Activated effector memory CD4-positive, alpha-beta T cell treated with anti-CD3 and anti-CD28 coated beads, Interleukin-2, amount 50 U/mL, for 16 hours (primary cell): ENCODE measurements around the gene CA5B.
"Not testable (repeated sequence)": the region's sequence is repeated elsewhere in the genome, so short reads cannot be mapped to it uniquely, and the experiment has no call there.

Source experiments
- DNase-seq: peaks from one replicate; pipeline ENCODE4 v3.0.0-alpha.2; 2020

CA5B gene

DNA sequence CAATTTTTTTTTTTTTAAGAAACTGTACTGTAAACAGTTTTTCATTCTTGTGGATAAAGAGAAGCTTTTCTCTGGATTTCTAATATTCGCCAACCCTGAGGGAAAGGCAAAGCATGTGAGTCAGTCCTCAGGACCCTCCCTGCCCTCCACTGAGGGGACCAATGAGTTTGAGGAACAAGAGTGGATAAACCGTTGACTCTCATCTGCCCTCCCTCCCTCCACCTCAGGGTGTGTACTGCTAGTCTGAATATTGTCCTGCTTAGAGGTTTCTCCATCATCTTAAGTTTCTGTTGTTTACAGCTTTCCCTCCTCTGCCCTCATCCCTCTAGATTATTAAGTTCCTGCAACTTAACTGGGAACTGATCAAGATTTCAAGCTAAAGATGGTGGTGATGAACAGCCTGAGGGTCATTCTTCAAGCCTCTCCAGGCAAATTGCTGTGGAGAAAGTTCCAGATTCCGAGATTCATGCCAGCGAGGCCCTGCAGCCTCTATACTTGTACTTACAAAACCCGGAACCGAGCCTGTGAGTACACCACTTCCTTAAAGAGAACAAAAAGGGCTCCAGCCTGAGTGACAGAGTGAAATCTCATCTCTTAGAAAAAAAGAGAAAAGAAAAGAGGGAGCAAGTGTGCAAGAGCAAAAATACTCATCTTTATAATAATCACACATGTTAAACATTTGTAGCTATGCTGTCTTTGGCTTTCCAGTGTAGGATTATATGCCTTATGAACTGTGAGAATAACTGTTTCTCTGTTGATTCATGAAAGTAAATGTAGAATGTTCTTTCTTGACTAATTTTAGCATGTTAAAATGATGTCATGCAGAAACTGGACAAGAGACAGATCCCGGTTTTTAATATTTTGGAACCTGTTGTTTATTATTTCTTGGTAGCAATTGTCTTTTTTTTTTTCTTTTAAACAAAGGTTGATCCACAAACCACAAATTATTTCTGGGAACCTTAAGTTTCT, 11.9 kb downstream of the CA5B start:
- no peak for DNase-seq

DNA sequence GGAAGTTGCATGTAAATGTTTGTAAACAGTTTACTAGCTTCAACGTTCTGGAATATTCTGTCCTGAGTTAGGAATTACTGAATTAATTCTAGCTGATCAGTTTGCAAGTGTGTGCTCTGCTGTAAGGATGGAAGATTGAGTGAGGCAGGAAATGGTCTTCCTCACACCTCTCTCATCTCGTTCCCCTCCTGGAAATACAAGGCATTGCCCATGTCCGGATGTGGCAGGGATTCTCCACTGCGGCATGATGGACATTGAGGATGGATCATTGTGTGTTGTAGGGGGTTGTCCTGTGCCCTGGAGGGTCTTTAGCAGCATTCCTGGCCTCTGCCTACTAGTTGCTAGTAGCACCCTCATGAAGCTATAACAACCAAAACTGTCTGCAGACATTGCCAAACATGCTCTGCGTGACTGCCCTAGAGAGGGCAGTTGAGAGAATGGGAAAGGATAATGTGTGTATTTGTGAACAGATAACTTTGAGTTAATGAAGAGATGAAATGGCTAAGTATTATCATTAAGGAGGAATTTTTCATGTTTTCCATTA, 12.6 kb downstream of the CA5B start:
- no peak for DNase-seq

DNA sequence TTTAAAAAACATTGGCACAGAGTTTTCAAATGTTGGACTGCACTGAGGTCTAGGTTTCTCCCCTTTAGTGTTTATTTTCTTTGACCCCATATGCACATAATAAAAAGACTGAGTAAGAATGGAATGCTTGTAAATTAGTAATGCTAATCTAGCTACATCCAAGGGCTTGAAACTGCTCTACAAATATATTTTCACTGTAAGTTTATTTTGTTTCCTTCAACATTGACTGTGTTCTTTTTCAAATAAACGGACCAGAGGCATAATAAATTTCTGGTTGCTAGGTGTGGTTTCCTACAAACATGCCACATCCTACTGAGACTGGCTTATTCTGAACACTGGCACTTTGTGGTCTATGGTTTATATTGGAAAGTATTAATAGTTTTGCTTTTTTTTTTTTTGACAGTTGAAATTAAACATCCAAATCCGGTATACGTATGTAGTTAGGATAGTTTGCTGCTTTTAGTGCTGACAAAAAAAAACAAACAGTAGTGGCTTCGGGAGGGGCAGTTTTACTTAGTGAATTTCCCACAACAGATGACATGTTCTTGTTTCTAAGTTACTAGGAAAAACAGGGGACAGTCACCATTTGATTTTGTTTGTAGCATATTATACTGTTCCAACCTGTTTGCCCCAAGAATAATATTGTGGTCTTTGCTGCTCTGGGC, 13.2 kb downstream of the CA5B start:
- DNase-seq, result no peak

DNA sequence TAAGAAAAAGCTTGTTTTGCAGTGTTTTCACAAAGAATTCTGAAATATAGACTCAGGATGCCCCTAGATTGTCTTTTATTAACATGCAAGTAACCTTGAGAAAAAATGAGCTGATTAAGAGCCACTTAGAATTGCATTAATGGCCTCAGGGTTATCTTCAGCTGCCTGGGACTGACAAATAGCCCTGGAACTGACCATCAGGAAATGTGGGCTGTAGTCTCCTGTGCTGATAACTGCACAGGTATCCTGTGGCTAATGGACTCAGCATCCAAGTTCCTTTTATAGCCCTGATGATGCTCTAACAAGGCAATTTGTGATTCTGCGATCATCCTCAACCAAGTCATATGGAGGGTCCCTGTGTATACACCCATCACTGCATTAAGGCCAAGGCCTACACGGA, 17.0 kb downstream of the CA5B start:
- no peak for DNase-seq

DNA sequence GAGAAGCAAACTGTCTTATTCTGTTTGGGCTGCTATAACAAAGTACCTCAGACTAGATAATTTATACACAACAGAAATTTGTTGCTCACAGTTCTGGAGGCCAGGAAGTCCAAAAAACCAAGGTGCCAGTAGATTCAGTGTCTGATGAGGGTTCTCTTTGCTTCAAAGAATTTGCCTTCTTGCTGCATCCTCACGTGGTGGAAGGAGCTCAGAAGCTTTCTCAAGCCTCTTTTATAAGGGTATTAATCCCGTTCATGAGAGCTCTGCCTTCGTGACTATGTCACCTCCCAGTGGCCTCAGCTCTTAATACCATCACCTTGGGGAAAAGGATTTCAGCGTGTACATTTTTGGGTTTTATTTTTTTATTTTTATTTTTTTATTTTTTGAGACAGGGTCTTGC, 20.1 kb downstream of the CA5B start:
- no peak for DNase-seq

DNA sequence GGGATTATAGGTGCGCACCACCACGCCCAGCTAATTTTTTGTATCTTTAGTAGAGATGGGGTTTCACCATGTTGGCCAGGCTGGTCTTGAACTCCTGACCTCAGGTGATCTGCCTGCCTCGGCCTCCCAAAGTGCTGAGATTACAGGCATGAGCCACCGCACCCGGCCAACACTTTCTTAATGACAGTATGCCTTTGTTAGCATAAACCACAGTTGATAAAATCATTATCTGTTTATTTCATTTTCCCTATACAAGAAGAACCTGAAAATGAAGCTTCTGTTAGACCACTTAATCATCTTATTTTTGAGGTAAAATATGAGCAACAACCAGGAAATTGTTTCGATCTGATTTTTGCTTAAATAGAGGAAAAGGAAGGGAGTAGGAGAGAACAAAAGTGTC, 21.8 kb downstream of the CA5B start:
- DNase-seq, result not testable (repeated sequence)

DNA sequence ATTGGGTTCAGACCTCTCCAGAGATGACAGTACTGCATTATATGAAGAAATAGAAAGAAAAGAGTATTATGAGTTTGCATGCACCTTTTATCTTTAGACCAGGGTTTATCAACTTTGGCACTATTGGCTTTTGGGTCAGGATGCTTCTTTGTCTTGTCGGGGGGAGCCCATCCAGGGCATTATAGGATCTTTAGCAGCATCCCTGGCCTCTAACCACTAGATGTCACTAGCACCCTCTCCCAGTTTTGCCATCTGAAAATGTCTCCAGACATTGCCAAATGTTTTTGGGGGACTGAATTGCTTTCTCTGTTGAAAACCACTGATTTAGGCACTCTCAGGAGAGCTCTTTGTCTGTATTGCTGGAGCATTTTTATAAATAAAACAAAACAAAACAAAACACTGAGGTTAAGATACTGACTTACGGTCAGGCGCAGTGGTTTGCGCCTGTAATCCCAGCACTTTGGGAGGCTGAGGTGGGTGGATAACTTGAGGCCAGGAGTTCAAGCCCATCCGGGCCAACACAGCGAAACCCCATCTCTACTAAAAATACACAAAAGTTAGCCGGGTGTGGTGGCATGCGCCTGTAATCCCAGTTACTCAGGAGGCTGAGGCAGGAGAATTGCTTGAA, 23.6 kb downstream of the CA5B start:
- peak; percentile 65 for DNase-seq

DNA sequence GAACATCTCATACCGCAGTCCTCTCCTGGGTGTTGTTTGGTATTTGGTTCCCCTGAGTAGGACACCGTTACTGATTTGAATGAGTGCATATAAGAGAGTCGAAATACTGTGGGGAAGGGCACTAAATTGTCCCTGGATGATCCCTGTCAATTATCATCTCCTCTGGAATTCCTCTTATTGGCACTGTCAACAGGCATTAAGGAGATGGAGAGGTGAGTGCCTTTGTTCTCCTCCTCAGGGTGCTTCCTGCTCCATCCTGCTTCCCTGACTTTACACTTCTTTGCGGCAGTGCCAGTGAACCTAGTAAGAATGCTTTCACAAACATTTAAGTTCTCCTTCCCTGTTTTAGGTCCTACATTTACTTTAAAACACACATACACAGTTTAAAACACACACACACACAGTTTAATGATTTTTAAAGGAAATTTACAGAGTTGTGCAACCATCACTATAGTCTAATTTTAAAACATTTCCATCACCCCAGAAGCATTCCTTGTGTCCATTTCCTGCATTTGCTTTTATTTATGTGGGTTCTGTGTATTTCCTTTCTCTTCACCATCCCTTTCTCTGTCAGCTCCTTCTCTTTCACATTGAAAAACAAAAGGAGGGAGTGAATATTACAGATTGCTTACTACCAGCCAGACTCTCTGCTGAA, 31.4 kb downstream of the CA5B start:
- DNase-seq, result no peak

DNA sequence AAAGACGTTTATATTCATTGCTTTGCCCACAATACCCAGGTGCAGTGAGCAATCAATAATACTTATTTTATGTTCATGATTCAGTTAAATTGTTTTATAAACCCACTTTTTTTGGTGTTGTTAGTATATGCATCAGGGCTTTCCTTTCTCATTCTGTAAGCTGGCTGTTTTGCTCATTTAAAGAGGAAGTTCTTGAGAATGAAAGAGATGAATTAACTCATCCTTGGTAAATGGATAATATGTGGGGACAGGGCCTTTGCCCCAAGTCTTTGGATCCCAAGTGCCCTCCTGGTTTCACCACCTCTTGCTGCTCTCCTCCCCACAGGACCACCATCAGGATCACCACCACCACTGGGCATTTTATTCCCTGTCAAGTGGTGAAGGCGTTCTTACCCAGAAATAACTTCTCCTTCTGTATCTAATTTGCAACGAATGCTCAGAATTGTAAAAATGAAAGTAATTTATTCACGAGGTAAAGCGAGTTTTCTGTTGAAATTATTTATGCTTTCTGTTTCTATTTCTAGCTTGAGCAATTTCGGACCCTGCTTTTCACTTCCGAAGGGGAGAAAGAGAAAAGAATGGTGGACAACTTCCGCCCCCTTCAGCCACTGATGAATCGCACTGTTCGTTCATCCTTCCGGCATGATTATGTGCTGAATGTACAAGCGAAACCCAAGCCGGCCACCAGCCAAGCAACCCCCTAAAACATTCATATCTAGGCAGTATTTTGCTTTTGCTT, 44.1 kb downstream of the CA5B start:
- DNase-seq, result peak; percentile 61

DNA sequence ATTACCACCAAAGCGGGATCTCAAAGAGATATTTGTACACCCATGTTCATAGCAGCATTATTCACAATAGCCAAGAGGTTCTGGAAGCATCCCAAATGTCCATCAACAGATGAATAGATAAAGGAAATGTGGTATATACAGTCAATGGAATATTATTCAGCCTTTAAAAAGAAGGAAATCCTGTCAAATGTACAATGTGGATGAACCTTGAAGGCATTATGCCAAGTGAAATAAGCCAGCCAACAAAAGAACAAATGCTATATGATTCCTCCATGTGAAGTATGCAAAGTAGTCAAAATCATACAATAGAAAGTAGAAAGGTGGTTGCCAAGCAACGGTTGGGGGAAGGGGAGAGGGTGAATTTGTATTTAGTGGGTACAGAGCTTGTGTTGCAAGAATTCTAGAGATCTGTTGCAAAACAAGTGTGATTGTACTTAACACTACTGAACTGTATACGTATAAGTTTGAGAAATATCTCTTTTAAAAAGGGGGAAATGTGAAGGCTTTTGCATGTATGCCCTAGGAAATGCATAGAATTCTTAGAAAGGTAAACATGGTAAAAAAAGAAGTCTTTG, 47.2 kb downstream of the CA5B start:
- DNase-seq, result no peak

DNA sequence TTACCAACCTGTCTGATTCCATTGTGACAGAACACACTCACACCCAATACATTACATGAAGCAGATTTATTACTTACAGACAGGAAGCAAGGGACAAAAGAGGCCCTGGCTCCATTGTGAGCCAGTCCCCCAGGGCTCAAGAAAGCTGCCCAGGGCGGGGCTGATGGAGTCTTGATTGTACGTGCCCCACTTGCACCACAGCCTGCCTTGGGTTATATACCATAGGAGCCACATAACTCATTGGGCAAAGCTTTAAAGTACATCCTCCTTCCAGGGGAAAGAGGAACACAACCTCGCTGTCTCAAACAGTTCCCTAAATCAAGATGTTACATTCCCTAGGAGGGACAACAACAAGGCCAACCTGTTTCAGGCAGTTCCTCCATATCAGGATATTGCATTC, 48.8 kb downstream of the CA5B start:
- DNase-seq, result no peak

DNA sequence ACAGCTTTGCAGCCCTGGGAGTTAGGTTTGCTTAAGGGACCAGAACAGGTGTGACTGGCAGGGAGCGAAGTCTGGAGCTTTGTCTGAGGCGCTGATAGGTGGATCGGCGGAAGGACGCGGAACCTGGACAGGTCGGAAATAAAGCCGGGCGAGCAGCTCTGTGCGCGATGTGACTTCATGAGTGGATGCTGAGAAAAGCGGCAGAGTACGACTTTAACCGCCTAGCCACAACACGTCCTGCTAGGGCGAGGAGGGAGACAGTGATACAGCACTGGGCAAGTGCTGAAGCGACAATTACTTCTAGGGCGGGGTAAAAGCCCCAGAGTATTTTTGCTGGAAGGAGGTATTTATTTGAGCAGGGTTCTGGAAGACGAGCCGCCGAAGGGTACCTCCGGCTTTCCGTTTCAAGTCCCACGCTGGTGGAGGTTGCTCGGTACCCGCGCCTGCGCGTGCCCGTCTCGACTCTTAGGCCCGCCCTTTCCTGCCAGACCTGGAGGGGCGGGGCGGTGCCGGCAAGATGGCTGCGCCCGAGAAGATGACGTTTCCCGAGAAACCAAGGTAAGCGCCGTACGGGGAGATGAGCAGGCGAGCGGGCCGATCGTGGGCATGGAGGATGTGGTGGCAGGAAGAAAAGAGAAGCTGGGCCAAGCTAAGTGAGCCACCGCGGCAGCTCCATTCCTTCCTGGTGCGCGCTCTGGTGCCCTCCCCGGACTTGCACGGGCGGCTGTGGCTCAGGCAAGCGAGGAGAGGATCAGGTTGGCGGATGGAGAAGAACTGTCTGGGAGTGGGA, 52.1 kb downstream of the CA5B start, which contains the start of gene ZRSR2:
Gene ZRSR2 (plus strand): TSS at position 506 of the 790 bp plus-strand sequence. CDS start 12 bp downstream, at position 518.
- DNase-seq, result peak; percentile 95

DNA sequence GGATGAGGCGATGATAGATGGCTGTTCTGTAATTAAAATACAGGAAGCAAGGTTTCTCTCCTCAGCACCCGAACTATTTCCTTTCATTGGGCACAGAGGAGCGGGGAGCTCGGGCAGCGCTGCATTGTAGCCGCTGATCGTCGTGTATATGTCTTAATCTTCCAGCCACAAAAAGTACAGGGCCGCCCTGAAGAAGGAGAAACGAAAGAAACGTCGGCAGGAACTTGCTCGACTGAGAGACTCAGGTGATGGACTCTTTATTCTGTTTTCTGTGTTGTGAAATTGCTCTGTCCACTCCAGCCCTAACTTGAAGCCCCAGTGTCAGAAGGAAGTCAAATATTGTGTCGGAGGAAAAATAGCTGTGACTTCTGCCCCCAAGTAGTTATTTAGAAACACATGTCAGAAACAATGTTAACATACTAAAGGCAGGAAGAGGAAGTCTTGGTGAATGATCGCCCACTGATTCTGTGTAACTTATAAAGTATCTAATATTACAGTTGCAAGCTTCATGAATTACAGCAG, 52.8 kb downstream of the CA5B start:
- DNase-seq, result no peak

DNA sequence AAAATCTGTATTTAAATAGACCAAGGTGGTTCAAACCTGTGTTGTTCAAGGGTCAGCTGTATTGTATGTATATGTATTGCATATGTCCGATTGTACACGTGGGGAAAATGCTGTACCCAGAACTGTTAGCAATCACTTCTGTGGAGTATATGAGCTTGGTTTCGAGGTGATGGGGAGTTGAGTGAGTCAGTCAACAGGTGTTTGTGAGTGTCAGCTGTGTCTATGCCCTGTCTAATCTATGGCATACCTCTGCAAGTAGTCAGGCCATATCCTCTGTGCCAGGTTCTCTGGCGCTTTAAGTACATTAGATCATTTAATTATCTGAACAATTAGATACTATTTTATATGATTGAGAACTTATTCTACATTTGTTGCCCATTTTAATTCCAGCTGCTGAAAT, 59.6 kb downstream of the CA5B start:
- no peak for DNase-seq

DNA sequence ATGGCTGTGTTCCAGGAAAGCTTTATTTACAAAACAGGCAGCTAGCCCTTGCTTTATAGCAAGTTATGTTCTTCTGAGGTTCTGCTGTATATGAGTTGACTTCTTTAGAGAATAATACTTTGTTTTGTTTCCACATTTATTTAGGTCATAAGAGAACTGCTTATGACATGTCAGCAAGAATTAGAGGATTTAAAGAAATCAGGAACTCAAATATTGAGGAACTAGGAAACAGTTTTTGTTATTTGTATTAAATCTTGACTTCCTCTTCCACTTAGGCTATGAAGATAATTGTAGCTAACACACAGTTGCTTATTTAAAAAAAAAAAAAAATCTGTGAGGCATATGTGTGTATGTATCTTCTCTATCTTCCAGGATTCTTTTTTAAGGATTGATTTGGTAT, 66.5 kb downstream of the CA5B start:
- no peak for DNase-seq

DNA sequence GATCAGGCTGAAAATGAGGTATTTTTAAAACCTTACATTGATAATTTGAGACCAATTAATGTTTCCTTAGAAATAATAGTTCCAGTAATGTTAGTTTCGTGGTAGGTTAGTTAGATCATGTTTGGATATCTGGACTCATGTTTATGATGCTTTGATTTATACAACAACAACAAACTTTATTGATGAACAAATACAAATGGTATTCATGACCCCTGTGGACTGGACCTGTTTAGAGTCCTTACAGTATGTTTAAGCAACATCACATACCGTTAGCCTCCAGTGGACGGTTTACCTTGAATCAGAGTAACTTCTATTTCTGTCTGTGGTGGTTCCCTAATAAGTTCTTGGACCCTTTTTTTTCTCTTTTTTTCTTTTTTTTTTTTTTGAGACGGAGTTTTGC, 70.2 kb downstream of the CA5B start:
- no peak for DNase-seq

DNA sequence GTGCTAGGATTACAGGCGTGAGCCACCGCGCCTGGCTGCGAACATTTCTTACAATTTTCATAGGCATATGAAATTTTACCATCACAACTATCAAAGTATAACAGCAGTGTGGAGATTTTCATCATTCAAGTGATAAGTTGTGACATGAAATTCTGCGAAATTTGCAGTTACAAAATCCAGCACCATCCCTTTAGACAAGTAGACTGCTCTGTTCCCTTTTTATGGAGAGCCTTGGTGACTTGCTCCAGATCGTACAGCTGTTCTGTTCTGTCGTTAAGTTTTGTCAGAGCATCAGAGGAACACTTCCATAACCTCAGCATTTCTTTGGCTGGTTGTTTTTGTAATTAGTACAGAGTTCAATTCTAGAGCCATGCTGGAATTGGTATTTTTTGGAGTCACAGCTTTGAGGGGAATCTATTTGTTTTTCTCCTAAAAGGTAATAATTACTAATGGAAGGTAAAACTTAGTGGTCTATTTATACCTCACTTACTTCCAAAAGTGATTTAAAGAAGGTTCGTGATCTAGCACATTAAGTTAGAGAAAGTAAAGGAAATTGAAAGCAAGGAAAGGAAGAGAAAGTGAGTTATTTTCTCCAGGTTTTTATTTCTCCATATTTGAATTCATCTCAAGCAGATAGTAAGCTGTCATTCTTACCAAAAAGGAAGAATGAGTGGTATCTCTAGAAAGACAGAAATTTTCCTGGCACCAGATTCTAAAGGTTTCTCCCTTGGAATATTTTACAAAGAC, 74.3 kb downstream of the CA5B start:
- no peak for DNase-seq

DNA sequence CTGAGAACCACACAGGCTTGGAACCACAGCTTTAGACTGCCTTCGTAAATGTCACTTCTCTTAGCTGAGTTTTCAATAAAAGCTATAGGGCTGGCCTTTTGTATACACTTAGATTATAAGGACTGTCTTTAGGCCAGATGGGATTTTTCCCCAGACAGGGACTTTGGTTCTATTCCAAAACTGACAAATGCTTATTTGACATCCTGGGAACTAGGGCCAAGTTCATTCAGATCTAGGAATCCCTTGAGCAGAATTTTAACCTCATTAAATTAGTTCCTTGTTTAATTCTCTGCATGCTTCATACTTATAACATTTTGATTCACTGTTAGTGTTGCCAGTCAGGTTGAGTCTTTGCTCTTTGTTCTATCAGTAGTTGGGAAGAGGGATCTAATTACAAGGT, 75.3 kb downstream of the CA5B start:
- DNase-seq, result no peak

DNA sequence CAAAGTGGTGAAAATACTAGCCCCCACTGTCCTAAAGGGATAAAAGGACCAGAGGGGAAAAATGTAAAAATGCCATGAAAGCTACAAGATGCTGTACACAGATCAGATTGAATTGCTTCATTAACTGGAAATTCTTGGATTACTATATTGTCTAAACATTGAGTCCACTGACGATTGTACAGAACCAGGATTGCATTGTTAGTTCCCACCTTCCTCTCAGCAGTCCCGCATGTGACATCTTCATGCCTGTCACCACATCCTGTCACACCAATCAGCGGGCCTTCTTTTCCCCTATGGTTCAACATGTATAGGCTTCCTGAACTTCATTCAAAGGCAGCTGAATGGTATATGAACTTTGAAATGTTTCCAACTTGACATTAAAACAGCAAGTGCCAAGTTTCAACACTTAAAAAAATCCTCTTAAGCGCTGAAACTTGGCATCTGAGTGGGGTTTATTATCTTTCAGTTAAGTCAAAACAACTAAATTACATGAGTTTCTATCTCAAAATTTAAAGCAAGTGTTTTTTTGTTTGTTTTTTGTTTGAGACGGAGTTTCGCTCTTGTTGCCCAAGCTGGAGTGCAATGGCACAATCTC, 76.8 kb downstream of the CA5B start:
- no peak for DNase-seq
